CD4-positive, CD25-positive, alpha-beta regulatory T cell (primary cell): ENCODE measurements around the gene HOXD13. TPM values are rescaled to one million over a fixed set of nuclear protein-coding genes. Genes with fewer than 3 reads are reported as not detected.

Experiments used
- ATAC-seq, 2 donors: fragments of 150-1000 bp; cut with Tn5 transposase; one replicate each; pipeline ENCODE4 v1.10.0; 2021; ENCODE audit warnings: low read depth in 2 of 2, moderate number of reproducible peaks in 2 of 2, moderate library complexity in 1 of 2
- DNase-seq, 3 donors: peaks; one replicate each; pipeline versions ENCODE4 v3.0.0 to v3.0.0-alpha.2; 2012 to 2022; ENCODE audit warnings: mixed read lengths in 1 of 3
- H3K27ac ChIP-seq: one replicate; pipeline ENCODE4 v1.7.0; 2013; ENCODE audit warnings: mild to moderate bottlenecking, low read length; ENCODE audit not compliant: insufficient read depth, poor library complexity, severe bottlenecking
- H3K27me3 ChIP-seq: one replicate; pipeline ENCODE4 v1.7.0; 2013; ENCODE audit warnings: low read length; ENCODE audit not compliant: control insufficient read depth, insufficient read depth
- H3K36me3 ChIP-seq: one replicate; pipeline ENCODE4 v1.7.0; 2013; ENCODE audit warnings: mild to moderate bottlenecking, low read length, moderate library complexity; ENCODE audit not compliant: control insufficient read depth, insufficient read depth
- H3K4me1 ChIP-seq: 2 replicates; pipeline ENCODE4 v1.7.0; 2013; ENCODE audit warnings: mild to moderate bottlenecking, low read length; ENCODE audit not compliant: insufficient read depth, control insufficient read depth, poor library complexity, severe bottlenecking
- H3K4me3 ChIP-seq: one replicate; pipeline ENCODE4 v1.7.0; 2013; ENCODE audit warnings: low read depth, mild to moderate bottlenecking, low read length, moderate library complexity
- H3K9me3 ChIP-seq, 2 experiments: 1 replicate in 1 of 2; 2 replicates in 1 of 2; pipeline ENCODE4 v1.7.0; 2013; ENCODE audit warnings: low read length in 2 of 2, mild to moderate bottlenecking in 1 of 2, moderate library complexity in 1 of 2; ENCODE audit not compliant: control insufficient read depth in 2 of 2
- H3K27ac Mint-ChIP-seq, 3 donors: one replicate each; pipeline ENCODE4 v1.8.0; 2020 to 2022; ENCODE audit warnings: mild to moderate bottlenecking in 3 of 3, mixed read lengths in 3 of 3, moderate library complexity in 2 of 3
- H3K27me3 Mint-ChIP-seq: one replicate; pipeline ENCODE4 v1.8.0; 2022; ENCODE audit warnings: mild to moderate bottlenecking, mixed read lengths
- H3K36me3 Mint-ChIP-seq: one replicate; pipeline ENCODE4 v1.8.0; 2020; ENCODE audit warnings: mixed read lengths
- H3K4me1 Mint-ChIP-seq, 4 donors: one replicate each; pipeline ENCODE4 v1.8.0; 2020 to 2022; ENCODE audit warnings: mixed read lengths in 4 of 4, mild to moderate bottlenecking in 1 of 4
- H3K4me3 Mint-ChIP-seq, 4 donors: one replicate each; pipeline ENCODE4 v1.8.0; 2020 to 2022; ENCODE audit warnings: mild to moderate bottlenecking in 4 of 4, mixed read lengths in 4 of 4, moderate library complexity in 3 of 4
- H3K9me3 Mint-ChIP-seq, 7 donors: one replicate each; pipeline ENCODE4 v1.8.0; 2020 to 2022; ENCODE audit warnings: mixed read lengths in 7 of 7, mild to moderate bottlenecking in 3 of 7, moderate library complexity in 2 of 7
- polyA plus RNA-seq, 4 donors: library from polyadenylated mRNA; unstranded; fragments of 300-500 nt; fragmentation: Illumina TruSeq; gene quantifications; one replicate each; pipeline ENCODE4 v1.2.3, GENCODE V29; 2021
- total RNA-seq: library from RNA; stranded (reverse); gene quantifications from one replicate; pipeline ENCODE4 v1.2.3, GENCODE V29; 2022

The HOXD13 gene
- total and polyA plus RNA-seq, 5 donors from 2014 or later, result not detected

- Mint-ChIP-seq H3K9me3 (peaks cover 0 to 18% (median 3%) of the 10 kb centered on the region in 7 donors), H3K4me1 (peaks cover 5 to 6% (median 5%) of the 10 kb centered on the region in 4 donors), H3K4me3 (peak overlapping the region in 1 of 4 donors; percentile 69), H3K27ac (no peak overlapping the region), H3K27me3 (peaks cover 78% of the 10 kb centered on the region), H3K36me3 (peaks cover 3% of the 10 kb centered on the region)
- Histone ChIP-seq H3K4me1 (peaks cover 10% of the 10 kb centered on the region), H3K9me3 (peaks cover 7 to 16% of the 10 kb centered on the region in 2 experiments), H3K4me3 (no peak overlapping the region), H3K27ac (no peak overlapping the region), H3K27me3 (peaks cover 65% of the 10 kb centered on the region), H3K36me3 (no peaks in the 10 kb centered on the region)
- ATAC-seq (no peak), DNase-seq (no peak)
Observed at GRCh38 chr2:176117823-176118371, 25.4 kb downstream of the HOXD13 start.

GRCh38 chr2:176118601-176119339 is 26.2 kb downstream of the HOXD13 start:
- Mint-ChIP-seq H3K27me3 (peaks cover 75% of the 10 kb centered on the region), H3K36me3 (peaks cover 3% of the 10 kb centered on the region), H3K4me1 (peaks cover 6 to 9% (median 7%) of the 10 kb centered on the region in 4 donors), H3K4me3 (peak overlapping the region in 3 of 4 donors; percentile 41 to 82 (median 49)), H3K27ac (peak overlapping the region in 1 of 3 donors; percentile 84), H3K9me3 (peaks cover 0 to 16% (median 3%) of the 10 kb centered on the region in 7 donors)
- peaks cover 11% of the 10 kb centered on the region for H3K4me1 ChIP-seq
- no peak overlapping the region for H3K27ac ChIP-seq
- H3K4me3 ChIP-seq, result no peak overlapping the region
- H3K9me3 ChIP-seq, result peaks cover 7 to 16% of the 10 kb centered on the region in 2 experiments
- peak in 1 of 3 donors; percentile 51 for DNase-seq
- H3K27me3 ChIP-seq, result peaks cover 62% of the 10 kb centered on the region
- no peaks in the 10 kb centered on the region for H3K36me3 ChIP-seq
- ATAC-seq, result no peak

- no peak for DNase-seq
- Mint-ChIP-seq H3K9me3 (peaks cover 0 to 16% (median 3%) of the 10 kb centered on the region in 7 donors), H3K27ac (no peak overlapping the region), H3K36me3 (peaks cover 3% of the 10 kb centered on the region), H3K27me3 (peaks cover 75% of the 10 kb centered on the region), H3K4me3 (peak overlapping the region in 3 of 4 donors; percentile 9 to 61 (median 40)), H3K4me1 (peaks cover 6 to 11% (median 8%) of the 10 kb centered on the region in 4 donors)
- Histone ChIP-seq H3K4me1 (peaks cover 11% of the 10 kb centered on the region), H3K27ac (no peak overlapping the region), H3K9me3 (peaks cover 7 to 12% of the 10 kb centered on the region in 2 experiments), H3K4me3 (no peak overlapping the region), H3K27me3 (peaks cover 55% of the 10 kb centered on the region), H3K36me3 (no peaks in the 10 kb centered on the region)
- ATAC-seq, result no peak
Observed at GRCh38 chr2:176120364-176121189, 28.1 kb downstream of the HOXD13 start.

- Mint-ChIP-seq H3K36me3 (peaks cover 3% of the 10 kb centered on the region), H3K27ac (no peak overlapping the region), H3K4me1 (peaks cover 6 to 11% (median 8%) of the 10 kb centered on the region in 4 donors), H3K9me3 (peaks cover 0 to 15% (median 3%) of the 10 kb centered on the region in 7 donors), H3K4me3 (peak overlapping the region in 2 of 4 donors; percentile 40 to 50), H3K27me3 (peaks cover 80% of the 10 kb centered on the region)
- Histone ChIP-seq H3K27me3 (peaks cover 61% of the 10 kb centered on the region), H3K9me3 (peaks cover 7 to 10% of the 10 kb centered on the region in 2 experiments), H3K4me1 (peaks cover 11% of the 10 kb centered on the region), H3K27ac (no peak overlapping the region), H3K4me3 (no peak overlapping the region), H3K36me3 (no peaks in the 10 kb centered on the region)
- DNase-seq (no peak), ATAC-seq (no peak)
Observed at GRCh38 chr2:176121190-176122051, 28.9 kb downstream of the HOXD13 start.

- no peak overlapping the region for H3K27ac Mint-ChIP-seq
- DNase-seq (no peak), ATAC-seq (no peak)
- Histone ChIP-seq H3K36me3 (no peaks in the 10 kb centered on the region), H3K9me3 (peaks cover 3 to 7% of the 10 kb centered on the region in 2 experiments), H3K4me1 (peaks cover 11% of the 10 kb centered on the region), H3K27me3 (peaks cover 60% of the 10 kb centered on the region), H3K27ac (no peak overlapping the region), H3K4me3 (no peak overlapping the region)
- peaks cover 3% of the 10 kb centered on the region for H3K36me3 Mint-ChIP-seq
- peaks cover 80% of the 10 kb centered on the region for H3K27me3 Mint-ChIP-seq
- H3K9me3 Mint-ChIP-seq, result peaks cover 0 to 15% (median 3%) of the 10 kb centered on the region in 7 donors
- peak overlapping the region in 3 of 4 donors; percentile 67 to 82 (median 68) for H3K4me3 Mint-ChIP-seq
- peaks cover 7 to 15% (median 10%) of the 10 kb centered on the region in 4 donors for H3K4me1 Mint-ChIP-seq
Observed at GRCh38 chr2:176122052-176122682, 29.6 kb downstream of the HOXD13 start.

GRCh38 chr2:176122683-176123410 is 30.3 kb downstream of the HOXD13 start, which contains the start of gene HOXD9:
Gene HOXD9 (plus strand): TSS chr2:176122719. CDS start chr2:176122769, 50 bp downstream.
- DNase-seq (no peak), ATAC-seq (no peak)
- Histone ChIP-seq H3K27ac (no peak within 1 kb of the TSS), H3K4me1 (peaks cover 11% of the 10 kb centered on the region), H3K4me3 (no peak within 1 kb of the TSS), H3K36me3 (no peaks in the 10 kb centered on the region), H3K9me3 (peaks cover 0 to 7% of the 10 kb centered on the region in 2 experiments), H3K27me3 (peaks cover 63% of the 10 kb centered on the region)
- Mint-ChIP-seq H3K9me3 (peaks cover 0 to 14% (median 3%) of the 10 kb centered on the region in 7 donors), H3K27ac (no peak within 1 kb of the TSS), H3K4me1 (peaks cover 7 to 16% (median 14%) of the 10 kb centered on the region in 4 donors), H3K27me3 (peaks cover 80% of the 10 kb centered on the region), H3K4me3 (peak within 1 kb of the TSS; percentile 53 to 82 (median 68)), H3K36me3 (peaks cover 3% of the 10 kb centered on the region)
